Measurements from ENCODE around the gene CACNA2D3.

Gene CACNA2D3

DNA sequence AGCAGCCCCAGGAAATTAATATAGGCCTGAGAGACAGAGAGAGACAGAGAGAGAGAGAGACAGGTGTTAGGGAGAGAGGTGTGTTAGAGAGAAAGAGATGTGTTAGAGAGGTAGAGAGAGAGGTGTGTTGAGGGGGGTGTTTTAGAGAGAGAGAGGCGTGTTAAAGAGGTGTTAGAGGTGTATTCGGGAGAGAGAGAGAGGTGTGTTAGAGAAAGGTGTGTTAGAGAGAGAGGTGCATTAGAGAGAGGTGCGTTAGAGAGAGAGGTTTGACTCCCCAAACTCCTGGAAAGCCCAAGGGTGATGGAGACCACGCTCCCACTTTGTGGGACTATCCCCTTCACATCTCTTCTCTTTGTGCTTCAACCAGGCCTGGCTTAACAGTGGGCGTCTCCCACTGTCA, 95.5 kb downstream of the CACNA2D3 start:
- no peak for DNase-seq (ENCODE audit: low read depth)

DNA sequence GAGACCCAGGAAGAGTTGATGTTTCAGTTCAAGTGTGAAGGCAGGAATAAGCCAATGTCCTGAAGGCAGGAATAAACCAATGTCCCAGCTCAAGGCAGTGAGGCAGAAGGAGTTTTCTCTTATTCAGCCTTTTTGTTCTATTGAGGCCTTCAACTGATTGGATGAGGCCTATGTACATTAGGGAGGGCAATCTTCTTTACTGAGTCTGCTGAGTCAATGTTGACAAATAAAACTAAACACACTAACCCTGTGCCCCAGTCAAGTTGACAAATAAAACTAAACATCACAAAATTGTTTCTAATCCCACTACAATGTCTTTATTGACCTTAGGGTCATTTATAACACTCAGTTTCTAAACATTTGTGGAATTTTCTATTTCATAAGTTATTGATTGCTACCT, 100.0 kb downstream of the CACNA2D3 start:
- no peak for DNase-seq (ENCODE audit: low read depth)

DNA sequence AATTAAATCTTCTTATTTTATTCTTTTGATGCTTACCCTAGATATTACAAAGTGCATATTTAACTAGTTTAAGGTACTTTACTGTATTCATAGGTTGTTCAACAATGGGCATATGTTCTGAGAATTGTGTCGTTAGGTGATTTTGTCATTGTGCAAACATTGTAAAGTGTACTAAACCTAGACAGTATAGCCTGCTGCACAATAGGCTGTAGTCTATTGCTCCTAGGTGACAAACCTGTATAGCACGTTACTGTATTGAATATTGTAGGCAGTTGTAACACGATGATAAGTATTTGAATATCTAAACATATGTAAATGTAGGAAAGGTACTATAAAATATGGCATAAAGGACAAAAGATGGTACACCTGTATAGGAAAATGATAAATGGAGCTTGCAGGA, 100.7 kb downstream of the CACNA2D3 start:
- no peak for DNase-seq (ENCODE audit: low read depth)

DNA sequence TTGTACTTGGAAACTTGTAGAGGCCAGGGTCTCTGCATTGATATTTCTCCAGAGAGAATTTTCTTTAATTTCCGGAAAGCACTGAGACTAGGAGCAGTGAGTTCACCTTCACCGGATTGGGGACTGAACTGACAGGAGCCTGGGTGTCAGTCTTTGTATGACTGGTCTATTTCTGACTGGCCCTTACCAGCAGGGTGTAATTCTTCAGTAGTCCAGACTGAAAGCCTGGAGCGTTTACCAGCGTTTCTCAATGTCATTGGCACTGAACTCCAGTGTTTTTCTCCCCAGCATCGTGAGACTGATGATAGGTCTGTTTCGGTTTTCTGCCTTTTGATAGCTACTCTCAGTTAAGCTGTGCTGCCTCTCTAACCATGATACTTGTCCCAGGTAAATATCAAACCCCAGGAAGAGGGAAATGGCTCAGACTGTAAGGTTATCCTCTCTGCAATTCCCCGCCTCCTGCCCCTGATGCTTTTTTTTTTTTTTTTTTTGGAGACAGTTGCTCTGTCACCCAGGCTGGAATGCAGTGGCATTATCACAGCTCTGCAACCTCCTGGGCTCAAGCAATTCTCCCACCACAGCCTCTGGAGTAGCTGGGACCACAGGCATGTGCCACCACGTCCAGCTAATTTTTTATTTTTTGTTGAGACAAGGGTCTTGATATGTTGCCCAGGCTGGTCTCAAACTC, 103.6 kb downstream of the CACNA2D3 start:
- no peak for DNase-seq (ENCODE audit: low read depth)

DNA sequence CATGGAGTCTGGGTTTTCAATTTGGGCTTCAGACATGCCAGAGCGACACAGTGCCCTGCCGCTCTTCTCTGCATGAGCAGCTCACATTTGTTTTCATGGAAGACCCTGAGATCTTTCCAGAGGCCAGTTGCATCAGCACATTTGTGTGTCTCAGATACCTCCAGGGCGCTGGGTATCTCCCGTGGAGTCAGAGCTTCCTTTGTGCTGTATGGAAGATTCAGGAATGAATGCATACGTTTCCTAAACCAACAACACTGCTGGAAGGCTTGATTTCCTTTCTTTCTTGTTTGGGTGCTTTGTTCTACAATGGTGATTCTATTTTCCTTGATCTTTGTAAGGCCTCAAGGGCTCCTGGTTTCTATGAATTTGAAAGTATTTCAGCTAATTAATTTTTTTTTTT, 106.5 kb downstream of the CACNA2D3 start:
- no peak for DNase-seq (ENCODE audit: low read depth)

DNA sequence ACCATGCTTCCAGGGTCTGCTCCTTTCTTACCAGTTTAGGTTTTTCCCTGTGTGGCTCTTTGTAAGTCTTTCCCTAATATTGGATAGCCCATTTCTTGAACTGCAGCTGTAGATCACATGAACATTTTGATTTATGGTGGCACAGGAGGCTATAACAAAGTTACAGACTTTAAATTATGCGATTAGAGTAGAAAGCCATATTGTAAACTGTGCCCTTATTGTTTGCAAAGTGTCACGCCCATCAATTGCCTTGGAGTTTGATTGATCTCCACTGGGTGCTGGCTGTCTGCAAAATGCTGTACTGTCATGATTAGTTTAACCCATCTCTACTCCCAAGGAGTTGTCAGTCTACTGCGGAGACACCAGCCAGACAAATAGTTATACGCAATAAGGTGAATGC, 110.3 kb downstream of the CACNA2D3 start:
- no peak for DNase-seq (ENCODE audit: low read depth)

DNA sequence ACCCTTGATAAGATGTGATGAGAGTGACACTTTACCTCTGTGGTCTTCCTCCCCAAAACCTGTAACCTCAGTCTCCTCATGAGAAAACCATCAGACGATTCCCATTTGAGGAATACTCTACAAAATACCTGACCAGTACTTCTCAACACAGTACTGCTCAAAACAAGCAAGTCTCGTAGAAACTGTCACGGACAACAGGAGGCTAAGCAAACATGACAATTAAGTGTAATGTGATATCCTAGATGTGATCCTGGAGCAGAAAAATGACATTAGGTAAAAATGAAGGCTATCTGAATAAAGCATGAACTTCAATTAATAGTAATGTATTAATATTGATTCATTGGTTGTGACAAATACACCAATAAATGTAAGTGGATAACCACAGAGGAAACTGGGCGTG, 113.6 kb downstream of the CACNA2D3 start:
- no peak for DNase-seq (ENCODE audit: low read depth)

DNA sequence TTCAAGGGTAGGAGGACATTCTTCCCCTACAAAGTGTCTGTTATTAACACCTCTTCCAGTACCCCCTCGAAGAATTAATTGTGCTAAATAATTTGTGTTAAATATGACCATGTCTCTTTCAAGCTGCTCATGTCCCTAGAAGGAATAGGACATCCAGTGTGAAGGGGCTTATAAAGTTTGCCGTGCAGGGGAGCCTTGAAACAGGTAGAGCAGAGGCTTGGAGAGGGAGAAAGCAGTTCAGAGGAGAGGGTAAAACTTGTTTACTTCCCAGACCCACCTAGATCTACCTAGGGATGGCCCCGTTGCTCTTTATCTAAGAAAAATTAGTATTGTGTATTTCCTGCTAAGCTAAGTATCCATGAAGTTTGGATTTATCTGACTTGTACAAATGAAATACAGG, 114.8 kb downstream of the CACNA2D3 start:
- no peak for DNase-seq (ENCODE audit: low read depth)

DNA sequence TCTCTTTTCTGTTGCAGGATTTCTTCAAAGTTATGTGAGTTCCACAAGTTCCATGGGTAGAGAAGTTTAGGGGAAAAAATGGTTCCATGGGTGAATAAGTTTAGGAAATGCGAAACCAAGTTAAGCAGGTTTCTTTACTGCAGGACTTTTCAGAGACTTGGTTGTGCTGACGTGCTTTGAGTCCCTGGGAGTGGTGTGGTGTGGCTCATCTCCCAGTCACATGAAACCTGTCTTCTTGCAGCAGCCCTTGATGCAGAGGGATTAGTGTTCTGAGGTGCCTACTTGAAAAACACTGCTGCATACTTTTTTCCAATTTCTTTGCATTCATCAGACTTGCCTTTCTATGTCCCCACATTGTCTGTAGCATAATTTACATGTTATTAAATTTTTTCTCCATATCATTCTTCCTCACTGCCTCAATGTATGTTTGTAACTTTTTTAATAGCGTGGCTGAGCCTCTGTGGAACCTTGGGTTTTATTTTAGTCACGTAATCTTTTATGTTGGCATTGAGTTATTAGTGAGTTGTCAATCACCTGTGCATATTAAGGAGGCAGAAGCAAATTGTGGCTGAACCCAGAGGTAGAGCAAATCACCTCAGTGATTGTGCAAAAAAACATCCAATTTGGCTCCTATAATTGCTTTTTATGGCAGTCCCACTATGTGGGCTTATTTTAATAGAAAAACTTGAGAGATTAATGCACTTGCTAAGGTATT, 115.6 kb downstream of the CACNA2D3 start:
- no peak for DNase-seq (ENCODE audit: low read depth)

DNA sequence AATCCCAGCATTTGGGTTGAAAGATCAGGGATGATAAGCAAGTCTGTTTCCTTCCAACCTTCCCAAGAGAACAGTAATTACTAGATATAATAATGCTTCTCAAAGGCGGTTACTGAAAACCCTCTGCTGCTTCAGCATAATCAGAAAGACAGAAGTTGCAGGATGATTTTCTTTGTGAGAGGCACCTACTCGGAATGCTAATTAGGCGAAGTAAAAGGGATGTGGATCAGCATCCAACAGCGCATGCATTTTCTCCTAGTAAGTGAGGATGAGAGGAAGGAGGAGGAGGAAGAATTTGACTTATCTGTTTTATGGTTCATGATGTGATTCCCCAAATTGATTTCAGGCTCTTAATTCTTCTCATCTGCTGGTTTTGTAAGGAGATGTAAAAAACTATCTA, 118.0 kb downstream of the CACNA2D3 start:
- no peak for DNase-seq (ENCODE audit: low read depth)

DNA sequence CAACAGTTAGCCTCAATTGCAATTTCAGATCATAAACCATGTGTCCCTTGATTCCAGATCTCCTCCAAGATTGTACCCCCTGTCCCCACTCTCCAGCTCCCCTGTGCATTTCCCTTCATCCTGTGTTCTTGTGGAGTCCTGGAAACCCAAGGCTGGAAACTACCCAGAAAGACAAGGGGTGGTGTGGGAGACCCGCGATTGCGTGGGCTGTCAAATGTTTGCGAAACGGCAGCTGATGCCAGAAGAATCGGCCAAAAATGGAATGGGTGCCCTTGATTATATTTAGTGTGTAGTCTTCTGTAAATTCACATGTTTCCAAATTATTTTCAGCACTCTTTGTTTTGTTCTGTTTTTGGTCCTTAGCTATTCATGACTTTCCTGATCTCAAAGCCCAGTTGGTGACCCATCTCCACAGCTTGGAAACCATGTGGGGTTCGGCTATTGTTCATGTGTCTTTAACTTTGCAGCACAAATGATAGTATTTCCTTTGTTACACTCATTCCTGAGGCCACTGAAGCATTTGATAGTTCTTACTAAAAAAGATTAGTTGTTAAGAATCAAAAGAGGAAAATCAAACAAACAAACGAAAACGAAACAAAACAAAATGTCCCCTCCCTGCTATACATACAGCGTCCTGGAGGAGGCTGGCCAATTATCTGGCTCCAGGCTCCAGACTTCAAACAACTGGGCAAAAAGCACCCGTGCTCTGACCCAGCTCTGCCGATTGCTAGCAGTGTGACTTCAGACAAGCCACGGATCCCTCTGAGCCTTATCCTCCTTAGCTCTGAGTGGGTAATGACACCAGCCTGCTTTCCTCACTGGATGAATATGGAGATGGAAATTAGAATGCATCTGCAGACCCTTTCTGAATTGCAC, 120.9 kb downstream of the CACNA2D3 start:
- DNase-seq (ENCODE audit: low read depth): no peak

DNA sequence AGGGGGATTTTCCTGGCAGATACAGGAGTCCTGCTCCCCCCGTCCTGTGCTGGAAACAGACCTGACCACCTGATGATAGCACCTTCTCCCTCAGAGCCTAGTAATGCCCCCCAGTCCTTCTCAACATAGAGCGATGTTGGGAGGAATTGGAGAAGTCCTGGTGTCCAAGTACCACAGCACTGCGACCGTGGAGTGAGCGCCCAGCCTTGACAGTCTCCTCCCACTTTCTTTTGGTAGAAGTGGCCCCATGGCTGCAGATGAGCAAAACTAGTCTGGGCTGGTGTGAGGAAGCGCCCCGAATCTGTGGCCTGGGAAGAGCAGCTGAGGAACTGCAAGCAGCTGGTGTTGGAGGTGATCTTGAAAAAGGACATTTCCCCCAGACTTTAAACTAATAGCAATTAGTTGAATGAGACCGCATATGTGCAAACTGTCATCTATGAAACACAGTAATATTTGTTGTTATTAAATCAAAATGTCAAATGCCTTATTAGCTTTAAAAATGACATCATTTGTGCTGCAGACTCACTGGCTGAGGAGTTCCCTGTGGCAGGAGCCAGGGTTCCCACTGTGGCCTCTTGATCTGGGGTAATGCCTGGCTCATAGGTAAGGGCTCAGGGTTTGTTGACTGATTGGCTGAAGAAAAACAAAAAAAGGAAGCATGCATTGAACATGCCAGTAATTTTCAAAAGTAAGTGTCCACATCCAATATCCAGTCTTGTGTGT, 121.8 kb downstream of the CACNA2D3 start:
- no peak for DNase-seq (ENCODE audit: low read depth)

DNA sequence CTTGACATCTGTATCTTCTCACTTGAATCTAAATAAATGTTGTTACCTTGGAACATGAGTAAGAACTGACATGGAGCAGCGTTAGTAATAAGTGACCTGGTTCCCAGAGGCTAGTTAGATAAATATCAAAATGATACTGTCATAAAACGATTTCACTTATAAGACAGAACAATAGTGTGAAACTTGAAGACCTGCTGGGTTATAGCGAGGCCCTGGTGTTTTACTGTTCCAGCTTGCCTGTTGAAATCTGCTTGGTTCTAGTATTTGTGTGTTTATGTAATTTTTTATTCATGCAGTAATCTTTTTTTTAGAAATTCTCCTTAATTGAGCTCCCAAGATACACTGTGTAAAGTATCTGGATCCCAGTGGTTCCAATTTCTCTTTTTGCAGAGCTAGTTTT, 129.4 kb downstream of the CACNA2D3 start:
- no peak for DNase-seq (ENCODE audit: low read depth)

DNA sequence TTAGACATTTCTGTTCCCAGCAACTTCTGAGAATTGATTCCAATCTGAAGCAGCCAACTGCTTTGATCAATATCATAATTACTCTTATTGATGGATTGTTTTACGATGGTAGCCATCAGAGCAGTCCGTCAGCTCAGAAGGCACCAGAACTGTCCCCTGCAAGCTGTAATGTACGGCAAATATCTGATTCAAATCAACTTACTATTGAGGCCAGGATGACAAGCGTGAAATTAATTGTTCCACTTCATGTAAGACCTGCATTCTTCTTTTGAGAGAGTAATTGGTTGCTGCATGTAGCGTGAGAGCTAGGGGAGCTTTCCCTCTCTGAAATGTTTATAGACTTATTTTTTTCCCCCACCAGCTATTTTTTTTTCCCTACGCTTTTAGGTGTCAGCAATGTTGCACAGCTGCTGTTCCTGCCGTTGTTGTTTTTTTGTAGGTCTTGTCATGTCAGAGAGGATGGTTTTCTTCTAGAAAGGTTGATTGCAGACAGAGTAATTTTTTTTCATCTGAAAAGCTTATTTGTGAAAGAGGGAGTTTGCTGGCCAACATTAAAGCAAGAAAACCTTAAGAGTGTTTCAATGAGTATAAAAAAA, 134.9 kb downstream of the CACNA2D3 start:
- DNase-seq (ENCODE audit: low read depth): no peak

DNA sequence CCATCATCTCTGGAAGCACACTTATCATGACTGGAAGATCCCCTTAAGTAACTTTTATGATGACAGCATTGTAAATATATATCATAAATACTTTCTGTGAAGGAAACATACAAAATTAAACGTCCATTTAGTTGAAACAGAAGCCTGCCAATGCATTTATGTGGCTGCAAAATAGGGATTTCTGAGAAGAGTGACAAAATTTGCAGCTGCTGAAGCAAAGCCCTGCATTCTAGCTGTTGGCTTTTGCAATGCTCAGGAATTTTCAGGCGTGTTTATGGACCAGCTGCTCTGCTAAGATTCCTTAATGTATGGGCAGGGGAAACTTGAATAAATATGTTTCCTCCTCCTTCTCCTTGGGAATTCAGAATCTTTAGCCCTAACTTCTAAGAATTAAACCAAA, 137.3 kb downstream of the CACNA2D3 start:
- DNase-seq (ENCODE audit: low read depth): no peak

DNA sequence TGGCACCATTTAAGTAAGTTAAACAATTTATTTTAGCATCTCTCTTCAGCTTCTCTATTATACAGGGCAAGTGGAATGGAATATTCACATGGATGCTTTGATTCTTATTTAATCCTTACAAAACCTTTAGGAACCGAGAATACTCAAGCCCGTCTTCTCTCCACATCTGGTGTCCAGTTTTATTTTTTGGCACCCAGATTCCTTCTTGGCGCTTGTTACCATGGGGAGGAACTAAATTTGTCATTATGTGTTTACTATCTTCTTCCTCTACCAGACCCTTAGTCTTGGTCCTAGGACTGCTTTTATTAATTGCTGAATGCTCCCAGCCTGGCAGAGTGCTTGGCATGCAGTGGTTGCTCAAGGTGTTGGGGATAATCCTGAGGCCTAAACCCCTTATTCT, 138.8 kb downstream of the CACNA2D3 start:
- DNase-seq (ENCODE audit: low read depth): no peak

DNA sequence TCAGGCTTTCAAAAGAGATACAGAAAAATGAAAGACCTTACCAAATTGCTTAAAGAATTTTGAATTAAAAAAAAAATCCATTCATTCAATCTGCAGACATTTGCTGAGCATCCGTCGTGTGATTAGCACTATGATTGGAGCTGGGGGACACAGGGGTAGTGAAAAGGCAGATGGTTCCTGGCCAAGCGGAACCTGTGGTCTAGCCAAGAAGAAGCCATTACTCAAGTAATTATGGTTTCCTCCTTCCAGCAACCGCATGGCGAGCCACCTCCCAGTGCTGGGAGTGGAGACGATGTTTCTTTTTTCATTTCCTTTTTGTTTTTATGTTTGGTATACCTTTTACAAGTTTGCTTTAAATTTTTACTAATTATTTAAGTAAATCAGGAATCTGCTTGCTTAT, 140.2 kb downstream of the CACNA2D3 start:
- no peak for DNase-seq (ENCODE audit: low read depth)

DNA sequence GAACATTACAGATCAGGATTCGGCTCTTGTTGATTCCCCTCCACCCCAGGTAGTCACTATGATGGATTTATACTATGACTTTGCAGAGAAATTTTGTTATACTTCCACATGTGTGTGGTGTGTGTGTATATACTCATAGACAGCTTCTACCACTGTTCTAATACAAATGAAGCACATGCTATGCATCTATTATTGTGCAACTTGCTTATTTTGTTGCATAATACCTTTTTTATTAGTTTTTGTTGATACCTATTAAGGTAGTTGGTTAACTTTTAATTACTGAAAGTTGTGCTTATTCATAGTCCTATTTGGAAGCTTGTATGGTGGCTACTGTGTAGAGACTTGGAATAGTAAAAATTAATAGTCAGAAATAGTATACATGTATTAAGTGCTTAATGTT, 140.6 kb downstream of the CACNA2D3 start:
- DNase-seq (ENCODE audit: low read depth): no peak

DNA sequence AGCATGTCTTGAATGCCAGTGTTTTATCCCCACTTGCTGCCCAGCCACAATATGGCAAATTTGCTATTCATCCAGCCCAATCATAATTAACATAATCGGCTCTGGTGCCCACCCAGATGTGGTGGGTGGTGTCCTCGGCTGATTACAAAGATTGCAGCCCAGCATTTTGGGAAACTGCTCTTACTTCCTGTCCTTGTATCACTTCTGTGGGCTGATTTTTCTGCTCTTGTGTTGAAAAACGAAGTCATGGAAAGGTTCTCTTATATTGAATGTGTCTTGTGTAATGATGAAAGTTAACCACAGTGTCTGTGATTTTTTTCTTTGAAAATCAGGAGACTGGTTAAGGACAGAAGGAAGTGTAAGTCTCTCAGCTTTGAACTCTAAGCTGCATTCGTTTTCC, 141.7 kb downstream of the CACNA2D3 start:
- DNase-seq (ENCODE audit: low read depth): no peak

DNA sequence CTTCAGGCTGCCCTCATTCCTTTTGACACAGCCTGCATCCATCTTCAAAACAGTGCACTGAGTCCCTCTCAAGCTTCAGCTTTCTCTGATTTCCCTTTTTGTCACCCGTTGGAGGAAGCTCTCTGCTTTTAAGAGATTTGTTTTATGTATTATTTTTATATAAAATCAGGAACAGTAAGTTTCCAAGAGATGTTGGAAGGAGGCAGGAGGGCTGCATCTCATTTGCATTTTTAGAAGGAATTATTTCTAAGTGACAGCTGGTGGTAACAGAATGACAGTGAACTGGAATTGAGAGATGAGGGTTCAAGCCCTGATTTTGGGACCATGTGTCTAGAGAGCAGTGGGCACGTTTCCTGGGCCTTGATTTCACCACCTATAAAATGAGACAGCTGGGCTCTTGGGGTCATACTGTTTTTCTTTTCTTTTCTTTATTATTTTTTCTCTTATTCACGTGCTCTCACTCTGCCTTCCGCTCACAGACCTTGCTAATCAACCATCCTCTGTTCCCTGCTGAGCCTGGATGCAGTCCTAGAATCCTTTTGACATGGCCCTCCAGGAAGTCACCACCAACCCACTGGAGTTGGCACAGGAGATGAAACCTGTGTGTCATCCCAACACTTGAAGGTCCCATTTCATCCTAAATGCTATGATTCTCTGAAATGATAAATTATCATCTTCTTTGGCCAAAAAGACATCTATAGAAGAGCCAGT, 148.6 kb downstream of the CACNA2D3 start:
- no peak for DNase-seq (ENCODE audit: low read depth)

DNA sequence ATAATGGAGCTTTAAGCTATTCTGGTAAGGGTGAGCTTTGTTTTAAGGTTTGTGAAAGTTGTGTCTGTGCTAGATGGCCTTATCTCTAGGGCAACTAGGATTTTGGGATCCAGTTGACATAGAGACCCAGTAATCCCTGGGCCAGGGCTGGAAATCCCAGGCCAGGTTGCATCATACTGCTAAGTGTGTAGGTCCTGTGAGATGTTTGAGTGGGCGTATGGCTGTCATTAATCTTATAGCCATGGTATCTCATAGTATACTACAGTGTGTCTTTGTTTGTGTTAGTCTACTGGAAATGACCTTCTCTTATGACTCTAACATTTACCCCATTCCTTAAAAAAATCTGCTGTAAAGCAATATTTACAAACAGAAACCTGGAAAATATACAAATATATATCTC, 151.4 kb downstream of the CACNA2D3 start:
- DNase-seq (ENCODE audit: low read depth): no peak

Measured in activated T-helper 1 cell treated with Interleukin-2 at 50 U/mL for 16 hours (primary cell).